Bronchial epithelial cell (primary cell): ENCODE data around the gene ACTL6B. TPM values are rescaled to one million over a fixed set of nuclear protein-coding genes. Genes with fewer than 3 reads are reported as not detected.

Source experiments
- DNase-seq: peaks from one replicate; pipeline ENCODE4 v3.0.0-alpha.2; 2010; ENCODE audit warnings: low read depth
- FAIRE-seq: peaks from 2 replicates; lab custom pipeline; 2011; peaks lifted over from hg19 to GRCh38; lab: Jason Lieb, UNC
- H3K27me3 ChIP-seq: 2 replicates; pipeline ENCODE4 v1.5.1; 2011; ENCODE audit warnings: low read length; ENCODE audit not compliant: control insufficient read depth, insufficient read depth
- H3K36me3 ChIP-seq: 2 replicates; pipeline ENCODE4 v1.5.1; 2011; ENCODE audit warnings: low read length; ENCODE audit not compliant: control insufficient read depth, insufficient read depth
- H3K4me3 ChIP-seq: 2 replicates; pipeline ENCODE4 v1.5.1; 2011; ENCODE audit warnings: mild to moderate bottlenecking, low read depth, low read length, control low read depth
- CTCF ChIP-seq: IDR thresholded peaks from 2 replicates; pipeline ENCODE4 v1.5.1; 2011; ENCODE audit warnings: mild to moderate bottlenecking, moderate library complexity, low read length, control low read depth, inconsistent platforms; ENCODE audit not compliant: insufficient read depth, severe bottlenecking
- total RNA-seq: library from RNA; depleted of rRNA; stranded (reverse); fragments of >200 nt; gene quantifications from 2 replicates; pipeline ENCODE4 v1.2.1, GENCODE V29; 2014

Gene ACTL6B
- total RNA-seq, 1 donor from 2014 or later = not detected

- TF ChIP-seq CTCF = no peak
- H3K4me3 ChIP-seq = no peak overlapping the region
- peaks cover 37% of the 10 kb centered on the region for H3K36me3 ChIP-seq
- DNase-seq = no peak
- FAIRE-seq = no peak
- no peaks in the 10 kb centered on the region for H3K27me3 ChIP-seq
Measured at GRCh38 chr7:100685049-100685605, 28.9 kb upstream of the ACTL6B start.

GRCh38 chr7:100684534-100685042 is 28.3 kb upstream of the ACTL6B start:
- TF ChIP-seq CTCF = no peak
- Histone ChIP-seq H3K36me3 (peaks cover 37% of the 10 kb centered on the region), H3K4me3 (no peak overlapping the region), H3K27me3 (no peaks in the 10 kb centered on the region)
- DNase-seq (no peak), FAIRE-seq (no peak)

- no peak for FAIRE-seq
- H3K36me3 ChIP-seq = peaks cover 35% of the 10 kb centered on the region
- no peak overlapping the region for H3K4me3 ChIP-seq
- no peak for TF ChIP-seq CTCF
- no peak for DNase-seq
- no peaks in the 10 kb centered on the region for H3K27me3 ChIP-seq
Measured at GRCh38 chr7:100683659-100684533, 27.6 kb upstream of the ACTL6B start.

- peaks cover 32% of the 10 kb centered on the region for H3K36me3 ChIP-seq
- no peak for FAIRE-seq
- no peak for TF ChIP-seq CTCF
Measured at GRCh38 chr7:100682991-100683658, 26.9 kb upstream of the ACTL6B start.

GRCh38 chr7:100682228-100682741 is 26.0 kb upstream of the ACTL6B start:
- DNase-seq = peak; percentile 29
- no peak for FAIRE-seq
- no peak overlapping the region for H3K4me3 ChIP-seq
- TF ChIP-seq CTCF = no peak
- H3K36me3 ChIP-seq = peaks cover 34% of the 10 kb centered on the region
- no peaks in the 10 kb centered on the region for H3K27me3 ChIP-seq

More at GRCh38 chr7:100682991-100683658, 26.9 kb upstream of the ACTL6B start:
- H3K4me3 ChIP-seq = no peak overlapping the region
- no peak for DNase-seq
- H3K27me3 ChIP-seq = no peaks in the 10 kb centered on the region
